Neural crest cell (in vitro differentiated cells): Measurements from ENCODE around the gene SFXN2. TPM values are rescaled to one million over a fixed set of nuclear protein-coding genes. Genes with fewer than 3 reads are reported as not detected.

Source experiments
- DNase-seq: peaks from one replicate; pipeline ENCODE4 v3.0.0; 2021; ENCODE audit warnings: low read depth, mixed read lengths, low spot score
- H3K27ac Mint-ChIP-seq: one replicate; pipeline ENCODE4 v1.8.0; 2021; ENCODE audit warnings: mild to moderate bottlenecking, mixed read lengths; ENCODE audit not compliant: unreplicated experiment
- H3K27me3 Mint-ChIP-seq: 2 replicates; pipeline ENCODE4 v1.8.0; 2021; ENCODE audit warnings: low read depth, mild to moderate bottlenecking, mixed read lengths
- H3K36me3 Mint-ChIP-seq: 2 replicates; pipeline ENCODE4 v1.8.0; 2021; ENCODE audit warnings: low read depth, mild to moderate bottlenecking, mixed read lengths
- H3K4me1 Mint-ChIP-seq: 2 replicates; pipeline ENCODE4 v1.8.0; 2021; ENCODE audit warnings: mixed read lengths
- H3K4me3 Mint-ChIP-seq: one replicate; pipeline ENCODE4 v1.8.0; 2021; ENCODE audit warnings: mild to moderate bottlenecking, mixed read lengths
- H3K9me3 Mint-ChIP-seq: 2 replicates; pipeline ENCODE4 v1.8.0; 2021; ENCODE audit warnings: mixed read lengths
- CTCF ChIP-seq: fragments of 200-600 bp; sonication (generic); conservative IDR thresholded peaks from 2 replicates; pipeline ENCODE4 v1.5.0; 2021; ENCODE audit warnings: antibody characterized with exemption, mild to moderate bottlenecking
- total RNA-seq: library from RNA; stranded (reverse); gene quantifications from 2 replicates; pipeline ENCODE4 v1.2.1, GENCODE V29; 2021

SFXN2 gene
- total RNA-seq, 1 donor from 2014 or later: 36.6 TPM

- DNase-seq: no peak
- no peaks in the 10 kb centered on the region for H3K4me1 Mint-ChIP-seq
- H3K36me3 Mint-ChIP-seq: peaks cover 19% of the 10 kb centered on the region
- H3K9me3 Mint-ChIP-seq: no peaks in the 10 kb centered on the region
- H3K4me3 Mint-ChIP-seq: no peak overlapping the region
- no peak for TF ChIP-seq CTCF
- no peak overlapping the region for H3K27ac Mint-ChIP-seq
- no peaks in the 10 kb centered on the region for H3K27me3 Mint-ChIP-seq
Measured at GRCh38 chr10:102701796-102702195, 12.6 kb upstream of the SFXN2 start.

GRCh38 chr10:102702742-102703141, 11.7 kb upstream of the SFXN2 start:
- H3K4me3 Mint-ChIP-seq: no peak overlapping the region
- H3K4me1 Mint-ChIP-seq: peaks cover 4% of the 10 kb centered on the region
- peaks cover 13% of the 10 kb centered on the region for H3K36me3 Mint-ChIP-seq
- H3K27ac Mint-ChIP-seq: no peak overlapping the region
- TF ChIP-seq CTCF: no peak
- no peaks in the 10 kb centered on the region for H3K27me3 Mint-ChIP-seq
- no peak for DNase-seq
- no peaks in the 10 kb centered on the region for H3K9me3 Mint-ChIP-seq

- Mint-ChIP-seq H3K4me3 (no peak overlapping the region), H3K36me3 (peaks cover 7% of the 10 kb centered on the region), H3K27me3 (no peaks in the 10 kb centered on the region), H3K4me1 (peaks cover 4% of the 10 kb centered on the region), H3K27ac (peak overlapping the region; percentile 50), H3K9me3 (no peaks in the 10 kb centered on the region)
- TF ChIP-seq CTCF: no peak
- no peak for DNase-seq
Measured at GRCh38 chr10:102704915-102705314, 9.5 kb upstream of the SFXN2 start.

GRCh38 chr10:102705531-102705930, 8.9 kb upstream of the SFXN2 start:
- Mint-ChIP-seq H3K27ac (no peak overlapping the region), H3K4me1 (peaks cover 8% of the 10 kb centered on the region), H3K9me3 (no peaks in the 10 kb centered on the region), H3K36me3 (peaks cover 7% of the 10 kb centered on the region), H3K4me3 (no peak overlapping the region), H3K27me3 (no peaks in the 10 kb centered on the region)
- no peak for DNase-seq
- TF ChIP-seq CTCF: no peak

GRCh38 chr10:102710609-102711008, 3.8 kb upstream of the SFXN2 start:
- Mint-ChIP-seq H3K27me3 (no peaks in the 10 kb centered on the region), H3K36me3 (no peaks in the 10 kb centered on the region), H3K4me3 (peak overlapping the region; percentile 6), H3K4me1 (peaks cover 38% of the 10 kb centered on the region), H3K9me3 (no peaks in the 10 kb centered on the region), H3K27ac (no peak overlapping the region)
- TF ChIP-seq CTCF: no peak
- DNase-seq: no peak

GRCh38 chr10:102712089-102712488, 2.3 kb upstream of the SFXN2 start:
- TF ChIP-seq CTCF: no peak
- H3K9me3 Mint-ChIP-seq: no peaks in the 10 kb centered on the region
- H3K27ac Mint-ChIP-seq: no peak overlapping the region
- H3K27me3 Mint-ChIP-seq: no peaks in the 10 kb centered on the region
- peak overlapping the region; percentile 93 for H3K4me3 Mint-ChIP-seq
- no peak for DNase-seq
- H3K4me1 Mint-ChIP-seq: peaks cover 50% of the 10 kb centered on the region
- H3K36me3 Mint-ChIP-seq: no peaks in the 10 kb centered on the region
